Osteoblast (primary cell): ENCODE data around the gene CXorf65. TPM values are rescaled to one million over a fixed set of nuclear protein-coding genes. Genes with fewer than 3 reads are reported as not detected.

Experiments
- DNase-seq: peaks from one replicate; pipeline ENCODE4 v3.0.0; 2011; ENCODE audit warnings: low spot score, mixed read lengths; ENCODE audit not compliant: insufficient read length; ENCODE audit errors: missing footprints
- H2AFZ ChIP-seq: 2 replicates; pipeline ENCODE4 v1.6.0; 2011; ENCODE audit warnings: mild to moderate bottlenecking, low read length
- H3K27ac ChIP-seq: 2 replicates; pipeline ENCODE4 v1.5.1; 2011; ENCODE audit warnings: mild to moderate bottlenecking, low read depth, low read length, moderate library complexity
- H3K27me3 ChIP-seq: 2 replicates; pipeline ENCODE4 v1.6.0; 2012; ENCODE audit warnings: mild to moderate bottlenecking, control low read depth, inconsistent platforms, low read length, moderate library complexity; ENCODE audit not compliant: insufficient read depth
- H3K36me3 ChIP-seq: 2 replicates; pipeline ENCODE4 v1.5.1; 2011; ENCODE audit warnings: mild to moderate bottlenecking, low read length, control low read depth, moderate library complexity; ENCODE audit not compliant: insufficient read depth
- H3K4me1 ChIP-seq: 2 replicates; pipeline ENCODE4 v1.5.1; 2011; ENCODE audit warnings: mild to moderate bottlenecking, low read length, control low read depth, moderate library complexity; ENCODE audit not compliant: insufficient read depth
- H3K4me2 ChIP-seq: 2 replicates; pipeline ENCODE4 v1.6.0; 2011; ENCODE audit warnings: mild to moderate bottlenecking, low read length; ENCODE audit not compliant: insufficient read depth
- H3K4me3 ChIP-seq: fragments of 200-600 bp; sonication (generic); 3 replicates; pipeline ENCODE4 v1.5.1; 2012; ENCODE audit warnings: mild to moderate bottlenecking, low read length, inconsistent platforms; ENCODE audit not compliant: insufficient read depth
- H3K79me2 ChIP-seq: 2 replicates; pipeline ENCODE4 v1.6.0; 2012; ENCODE audit warnings: mild to moderate bottlenecking, low read length, control low read depth, inconsistent platforms; ENCODE audit not compliant: insufficient read depth
- H3K9me3 ChIP-seq: 2 replicates; pipeline ENCODE4 v1.5.1; 2011; ENCODE audit warnings: low read depth, low read length, control low read depth
- H4K20me1 ChIP-seq: 2 replicates; pipeline ENCODE4 v1.6.0; 2012; ENCODE audit warnings: mild to moderate bottlenecking, low read length, control low read depth; ENCODE audit not compliant: insufficient read depth
- CTCF ChIP-seq: IDR thresholded peaks from 2 replicates; pipeline ENCODE4 v1.5.1; 2011; ENCODE audit warnings: mild to moderate bottlenecking, low read depth, low read length, moderate library complexity; ENCODE audit errors: extremely low read depth
- total RNA-seq: library from RNA; depleted of rRNA; stranded (reverse); fragments of >200 nt; gene quantifications from 2 replicates; pipeline ENCODE4 v1.2.3, GENCODE V29; 2012

CXorf65 gene
- total RNA-seq, 1 donor = not detected

GRCh38 chrX:71111921-71112431, 5.4 kb upstream of the CXorf65 start:
- DNase-seq = no peak
- no peak overlapping the region for H2AFZ ChIP-seq
- H3K79me2 ChIP-seq = no peaks in the 10 kb centered on the region
- no peaks in the 10 kb centered on the region for H3K9me3 ChIP-seq
- peaks cover 9% of the 10 kb centered on the region for H3K27me3 ChIP-seq
- no peak overlapping the region for H3K4me2 ChIP-seq
- H3K4me1 ChIP-seq = no peaks in the 10 kb centered on the region
- no peaks in the 10 kb centered on the region for H4K20me1 ChIP-seq
- no peaks in the 10 kb centered on the region for H3K36me3 ChIP-seq
- H3K4me3 ChIP-seq = no peak overlapping the region
- TF ChIP-seq CTCF = no peak
- no peak overlapping the region for H3K27ac ChIP-seq

- H3K4me2 ChIP-seq = no peak within 1 kb of the TSS
- no peak within 1 kb of the TSS for H2AFZ ChIP-seq
- no peaks in the 10 kb centered on the region for H3K79me2 ChIP-seq
- H4K20me1 ChIP-seq = no peaks in the 10 kb centered on the region
- no peak for DNase-seq
- no peak within 1 kb of the TSS for H3K27ac ChIP-seq
- H3K4me1 ChIP-seq = no peaks in the 10 kb centered on the region
- no peaks in the 10 kb centered on the region for H3K9me3 ChIP-seq
- TF ChIP-seq CTCF = no peak
- peaks cover 9% of the 10 kb centered on the region for H3K27me3 ChIP-seq
- H3K36me3 ChIP-seq = no peaks in the 10 kb centered on the region
- H3K4me3 ChIP-seq = no peak within 1 kb of the TSS
These were observed 4.8 kb upstream of the CXorf65 start, which contains the start of gene IL2RG for GRCh38 chrX:71111141-71111843. Gene IL2RG (minus strand): TSS chrX:71111577. CDS start chrX:71111539, 38 bp downstream.

GRCh38 chrX:71109051-71109450, 2.5 kb upstream of the CXorf65 start:
- no peaks in the 10 kb centered on the region for H3K4me1 ChIP-seq
- H3K4me2 ChIP-seq = no peak overlapping the region
- no peak for TF ChIP-seq CTCF
- no peaks in the 10 kb centered on the region for H4K20me1 ChIP-seq
- H3K79me2 ChIP-seq = no peaks in the 10 kb centered on the region
- H3K36me3 ChIP-seq = no peaks in the 10 kb centered on the region
- H2AFZ ChIP-seq = no peak overlapping the region
- H3K27me3 ChIP-seq = peaks cover 9% of the 10 kb centered on the region
- no peaks in the 10 kb centered on the region for H3K9me3 ChIP-seq
- H3K4me3 ChIP-seq = no peak overlapping the region
- no peak for DNase-seq
- no peak overlapping the region for H3K27ac ChIP-seq

- Histone ChIP-seq H3K4me1 (no peaks in the 10 kb centered on the region), H3K27ac (no peak overlapping the region), H3K79me2 (no peaks in the 10 kb centered on the region), H3K27me3 (peaks cover 7% of the 10 kb centered on the region), H3K36me3 (no peaks in the 10 kb centered on the region), H3K4me2 (no peak overlapping the region), H3K9me3 (no peaks in the 10 kb centered on the region), H3K4me3 (no peak overlapping the region), H4K20me1 (no peaks in the 10 kb centered on the region), H2AFZ (no peak overlapping the region)
- no peak for TF ChIP-seq CTCF
- no peak for DNase-seq
These were observed 1.3 kb upstream of the CXorf65 start for GRCh38 chrX:71107762-71108360.
